ENCODE results near the gene ATP6AP2. TPM values are rescaled to one million over a fixed set of nuclear protein-coding genes. Genes with fewer than 3 reads are reported as not detected.
A peak's percentile ranks its signal among the peaks of the same experiment; 100 is the strongest.

The ATP6AP2 gene
- total RNA-seq, 1 experiment from 2014 or later, result 77.6 TPM

DNA sequence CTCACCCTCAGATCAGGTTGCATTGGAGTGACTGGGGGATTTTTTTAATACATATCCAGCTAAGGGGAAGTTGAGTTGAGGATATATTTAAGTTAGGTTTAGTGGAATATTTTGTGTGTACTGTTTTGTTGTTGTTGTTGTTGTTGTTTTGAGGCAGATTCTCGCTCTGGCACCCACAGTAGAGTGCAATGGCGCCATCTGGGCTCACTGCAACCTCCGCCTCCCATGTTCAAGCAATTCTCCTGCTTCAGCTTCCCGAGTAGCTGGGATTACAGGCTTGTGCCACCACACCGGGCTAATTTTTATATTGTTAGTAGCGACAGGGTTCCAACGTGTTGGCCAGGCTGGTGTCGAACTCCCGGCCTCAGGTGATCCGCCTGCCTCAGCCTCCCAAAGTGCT lies 38.6 kb upstream of the ATP6AP2 start:
- no peak overlapping the region for H3K27ac ChIP-seq (ENCODE audit: low read length)
- no peaks in the 10 kb centered on the region for H3F3A ChIP-seq (ENCODE audit: low read length, unreplicated experiment)
- H3K79me2 ChIP-seq (ENCODE audit: low read length), result no peaks in the 10 kb centered on the region
- H3K4me3 ChIP-seq (ENCODE audit: low read length), result no peak overlapping the region
- intact Hi-C loops (cut with micrococcal nuclease), result no loop called here
- DNase-seq (no peak), ATAC-seq (no peak)
- CTCF ChIA-PET, result no interaction called here
- no peak overlapping the region for H3K4me2 ChIP-seq (ENCODE audit: low read length)
- H3K4me1 ChIP-seq (ENCODE audit: insufficient read depth, low read length), result peaks cover 9% of the 10 kb centered on the region; the same call in 1 of the 2 replicates
- H3K9me2 ChIP-seq (replicated peaks; ENCODE audit: low read length), result no peaks in the 10 kb centered on the region
- no TSS peak for BruUV-seq (replicated peaks)
- POLR2A ChIA-PET (ENCODE audit: unreplicated experiment), result no interaction called here
- no peaks in the 10 kb centered on the region for H3K9me3 ChIP-seq (ENCODE audit: low read length)
- no peaks in the 10 kb centered on the region for H3K36me3 ChIP-seq (ENCODE audit: low read depth, low read length)
- no peaks in the 10 kb centered on the region for H4K20me1 ChIP-seq (ENCODE audit: low read length)
- no peak overlapping the region for H2AFZ ChIP-seq (ENCODE audit: low read length)
- no peak overlapping the region for H3K9ac ChIP-seq (ENCODE audit: low read length)
- peaks cover 21% of the 10 kb centered on the region for H3K27me3 ChIP-seq (ENCODE audit: low read length)
- TF ChIP-seq, protein P1, sequence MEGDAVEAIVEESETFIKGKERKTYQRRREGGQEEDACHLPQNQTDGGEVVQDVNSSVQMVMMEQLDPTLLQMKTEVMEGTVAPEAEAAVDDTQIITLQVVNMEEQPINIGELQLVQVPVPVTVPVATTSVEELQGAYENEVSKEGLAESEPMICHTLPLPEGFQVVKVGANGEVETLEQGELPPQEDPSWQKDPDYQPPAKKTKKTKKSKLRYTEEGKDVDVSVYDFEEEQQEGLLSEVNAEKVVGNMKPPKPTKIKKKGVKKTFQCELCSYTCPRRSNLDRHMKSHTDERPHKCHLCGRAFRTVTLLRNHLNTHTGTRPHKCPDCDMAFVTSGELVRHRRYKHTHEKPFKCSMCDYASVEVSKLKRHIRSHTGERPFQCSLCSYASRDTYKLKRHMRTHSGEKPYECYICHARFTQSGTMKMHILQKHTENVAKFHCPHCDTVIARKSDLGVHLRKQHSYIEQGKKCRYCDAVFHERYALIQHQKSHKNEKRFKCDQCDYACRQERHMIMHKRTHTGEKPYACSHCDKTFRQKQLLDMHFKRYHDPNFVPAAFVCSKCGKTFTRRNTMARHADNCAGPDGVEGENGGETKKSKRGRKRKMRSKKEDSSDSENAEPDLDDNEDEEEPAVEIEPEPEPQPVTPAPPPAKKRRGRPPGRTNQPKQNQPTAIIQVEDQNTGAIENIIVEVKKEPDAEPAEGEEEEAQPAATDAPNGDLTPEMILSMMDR (conservative IDR thresholded peaks at IDR 0.05; ENCODE audit: low read depth, low read length), result 0 out of 2 replicates have a peak, but pooled peaks have one; percentile 18
- no peak for TF ChIP-seq EZH2 (IDR thresholded peaks at IDR 0.05; ENCODE audit: low read length, unreplicated experiment)

- no peaks in the 10 kb centered on the region for H3K36me3 ChIP-seq (ENCODE audit: low read depth, low read length)
- H3K4me1 ChIP-seq (ENCODE audit: insufficient read depth, low read length), result peaks cover 9% of the 10 kb centered on the region; the same call in 1 of the 2 replicates
- H3K27me3 ChIP-seq (ENCODE audit: low read length), result peaks cover 13% of the 10 kb centered on the region
- H3K79me2 ChIP-seq (ENCODE audit: low read length), result no peaks in the 10 kb centered on the region
- intact Hi-C loops (cut with micrococcal nuclease), result no loop called here
- no peaks in the 10 kb centered on the region for H3K9me3 ChIP-seq (ENCODE audit: low read length)
- BruUV-seq (replicated peaks), result no TSS peak
- POLR2A ChIA-PET (ENCODE audit: unreplicated experiment), result no interaction called here
- H3K9ac ChIP-seq (ENCODE audit: low read length), result no peak overlapping the region
- no peak for TF ChIP-seq EZH2 (IDR thresholded peaks at IDR 0.05; ENCODE audit: low read length, unreplicated experiment)
- TF ChIP-seq, protein P1 (conservative IDR thresholded peaks at IDR 0.05; ENCODE audit: low read depth, low read length), result no peak
- TF ChIP-seq EZH2phosphoT487 (IDR thresholded peaks at IDR 0.05; ENCODE audit: borderline replicate concordance, low read length), result no peak
- H2AFZ ChIP-seq (ENCODE audit: low read length), result no peak overlapping the region
- no peaks in the 10 kb centered on the region for H3F3A ChIP-seq (ENCODE audit: low read length, unreplicated experiment)
- H3K27ac ChIP-seq (ENCODE audit: low read length), result no peak overlapping the region
- no peak overlapping the region for H3K4me3 ChIP-seq (ENCODE audit: low read length)
- DNase-seq, result no peak
- no peak for ATAC-seq
- H3K9me2 ChIP-seq (replicated peaks; ENCODE audit: low read length), result no peaks in the 10 kb centered on the region
- H4K20me1 ChIP-seq (ENCODE audit: low read length), result no peaks in the 10 kb centered on the region
- CTCF ChIA-PET, result no interaction called here
- no peak overlapping the region for H3K4me2 ChIP-seq (ENCODE audit: low read length)
Measured at GRCh38 chrX:40542972-40543371, 37.8 kb upstream of the ATP6AP2 start.

GRCh38 chrX:40543661-40544328 lies 37.0 kb upstream of the ATP6AP2 start:
- TF ChIP-seq, protein P1 (conservative IDR thresholded peaks at IDR 0.05; ENCODE audit: low read depth, low read length), result peak; percentile 81
- TF ChIP-seq EZH2 (IDR thresholded peaks at IDR 0.05; ENCODE audit: low read length, unreplicated experiment) (no peak), EZH2phosphoT487 (IDR thresholded peaks at IDR 0.05; ENCODE audit: borderline replicate concordance, low read length) (no peak)
- POLR2A ChIA-PET (ENCODE audit: unreplicated experiment), result no interaction called here
- no peak overlapping the region for H3K27ac ChIP-seq (ENCODE audit: low read length)
- no peaks in the 10 kb centered on the region for H3K9me3 ChIP-seq (ENCODE audit: low read length)
- H3K9ac ChIP-seq (ENCODE audit: low read length), result no peak overlapping the region
- peak overlapping the region; percentile 33; the same call in 1 of the 2 replicates for H2AFZ ChIP-seq (ENCODE audit: low read length)
- DNase-seq (peak; percentile 82), ATAC-seq (peak; percentile 42; the same call in 1 of the 2 replicates)
- no peaks in the 10 kb centered on the region for H3F3A ChIP-seq (ENCODE audit: low read length, unreplicated experiment)
- H3K79me2 ChIP-seq (ENCODE audit: low read length), result no peaks in the 10 kb centered on the region
- H4K20me1 ChIP-seq (ENCODE audit: low read length), result no peaks in the 10 kb centered on the region
- intact Hi-C loops (cut with micrococcal nuclease), result loop anchor here (2.0 kb wide), 1 partner anchor 101 kb away; no protein-coding TSS in a partner anchor
- H3K4me1 ChIP-seq (ENCODE audit: insufficient read depth, low read length), result peaks cover 9% of the 10 kb centered on the region; the same call in 1 of the 2 replicates
- H3K4me2 ChIP-seq (ENCODE audit: low read length), result peak overlapping the region; percentile 53
- CTCF ChIA-PET, result interaction anchor here (0.6 to 0.7 kb wide), 7 partner anchors 57 to 1890 kb away, joined by 3 to 7 read pairs (median 4); no protein-coding TSS in a partner anchor
- H3K27me3 ChIP-seq (ENCODE audit: low read length), result peaks cover 6% of the 10 kb centered on the region; the same call in 1 of the 2 replicates
- BruUV-seq (replicated peaks), result no TSS peak
- H3K36me3 ChIP-seq (ENCODE audit: low read depth, low read length), result no peaks in the 10 kb centered on the region
- H3K4me3 ChIP-seq (ENCODE audit: low read length), result no peak overlapping the region; the same call in 1 of the 2 replicates
- no peaks in the 10 kb centered on the region for H3K9me2 ChIP-seq (replicated peaks; ENCODE audit: low read length)

All from PC-3 (cell line).